HG02798 (cell line): Measurements from ENCODE around the gene HRAS.
A peak's percentile ranks its signal among the peaks of the same experiment; 100 is the strongest.

Experiments
- ATAC-seq: cut with Tn5 transposase; IDR thresholded peaks from one replicate; pipeline ENCODE4 v1.9.1; 2021; ENCODE audit warnings: mild to moderate bottlenecking; ENCODE audit not compliant: unreplicated experiment, poor library complexity

The HRAS gene

DNA sequence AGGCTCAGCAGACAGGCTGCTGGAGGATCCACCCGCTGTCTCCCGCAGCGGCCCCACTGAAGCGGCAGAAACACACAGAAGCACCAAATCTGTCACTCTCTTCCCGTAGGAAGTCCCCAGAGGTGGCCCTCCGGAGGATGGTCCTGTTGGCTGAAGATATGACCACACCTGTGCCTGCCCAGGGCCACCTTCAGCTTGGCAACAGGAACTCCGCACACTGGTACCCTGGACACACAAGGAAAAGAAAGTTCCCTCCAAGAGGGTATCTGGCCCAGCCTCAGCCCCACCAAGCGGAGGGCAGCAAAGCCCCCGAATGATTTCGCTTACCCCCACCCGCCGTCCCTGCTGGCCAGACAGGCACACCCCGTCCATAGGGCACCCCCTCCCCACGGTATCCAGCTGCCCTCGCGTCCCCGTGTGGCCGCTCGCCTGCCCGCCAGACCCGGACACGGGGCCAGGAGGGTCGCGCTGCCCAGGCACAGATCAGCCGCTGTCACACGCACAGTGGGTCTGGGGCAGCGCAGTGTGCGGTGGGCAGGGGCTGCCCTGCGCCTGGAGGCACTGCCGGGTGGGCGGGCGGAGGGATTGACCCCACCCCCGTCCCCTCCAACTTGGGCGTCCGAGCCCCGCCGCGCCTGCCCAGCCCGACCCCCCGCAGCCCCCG, 32.4 kb upstream of the HRAS start:
- no peak for ATAC-seq

DNA sequence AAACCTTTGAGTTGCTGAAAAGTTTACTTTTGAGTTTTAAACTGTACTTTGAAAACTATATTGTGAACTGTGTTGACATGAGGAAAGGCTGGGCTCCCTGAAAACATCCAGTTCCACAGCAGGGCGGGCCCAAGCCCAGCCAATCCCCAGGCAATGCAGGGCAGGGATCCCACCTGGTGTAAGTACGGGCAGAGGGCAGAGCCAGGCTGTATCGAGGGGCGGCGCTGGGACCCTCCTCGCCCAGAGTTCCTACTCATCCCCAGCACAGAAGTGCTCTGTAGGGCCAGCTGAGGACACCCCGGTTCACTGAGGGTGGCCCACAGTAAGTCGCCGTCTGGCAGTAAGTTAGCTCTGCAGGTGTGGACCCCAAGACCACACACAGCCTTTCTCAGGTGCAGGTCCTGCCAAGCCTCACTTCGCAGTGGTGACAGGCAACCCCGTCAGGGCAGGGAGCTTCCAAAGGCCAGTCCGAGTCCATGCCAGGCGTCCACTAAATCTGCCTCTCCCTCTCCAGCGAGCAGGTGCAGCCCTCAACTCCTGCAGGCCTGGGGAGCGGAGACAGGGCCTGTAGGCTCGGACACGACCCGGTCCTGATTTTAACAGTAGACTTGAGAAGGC, 31.7 kb upstream of the HRAS start:
- ATAC-seq, result no peak

DNA sequence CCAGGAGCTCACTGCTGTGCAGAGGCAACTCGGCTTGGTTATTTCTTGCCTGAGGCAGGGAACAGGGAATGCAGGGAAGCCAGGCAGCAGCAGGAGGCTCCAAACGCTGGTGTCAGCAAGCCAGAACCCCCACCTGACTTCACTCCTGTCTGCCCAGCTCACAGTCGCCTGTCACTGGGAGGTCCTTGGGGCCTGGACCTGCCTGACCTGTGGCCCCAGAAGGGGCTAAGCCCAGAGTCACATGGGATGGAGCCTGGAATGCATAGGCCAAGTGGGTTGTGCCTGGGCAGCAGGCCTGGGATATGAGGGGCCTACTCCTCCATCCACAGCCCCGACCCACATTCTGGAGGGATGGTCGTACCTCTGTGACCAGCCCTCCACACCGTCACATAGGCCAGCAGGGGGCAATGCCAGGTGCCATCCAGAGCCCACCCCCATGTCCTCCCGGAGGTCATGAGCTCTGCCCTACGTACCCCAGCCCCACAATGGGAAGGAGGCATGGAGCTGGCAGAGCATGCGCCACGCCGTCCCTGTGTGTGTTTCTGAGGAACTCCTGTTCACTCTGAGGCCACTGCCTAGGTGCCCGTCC, 30.6 kb upstream of the HRAS start:
- ATAC-seq, result no peak

- no peak for ATAC-seq
These were observed 28.6 kb upstream of the HRAS start for GRCh38 chr11:563812-564578.

DNA sequence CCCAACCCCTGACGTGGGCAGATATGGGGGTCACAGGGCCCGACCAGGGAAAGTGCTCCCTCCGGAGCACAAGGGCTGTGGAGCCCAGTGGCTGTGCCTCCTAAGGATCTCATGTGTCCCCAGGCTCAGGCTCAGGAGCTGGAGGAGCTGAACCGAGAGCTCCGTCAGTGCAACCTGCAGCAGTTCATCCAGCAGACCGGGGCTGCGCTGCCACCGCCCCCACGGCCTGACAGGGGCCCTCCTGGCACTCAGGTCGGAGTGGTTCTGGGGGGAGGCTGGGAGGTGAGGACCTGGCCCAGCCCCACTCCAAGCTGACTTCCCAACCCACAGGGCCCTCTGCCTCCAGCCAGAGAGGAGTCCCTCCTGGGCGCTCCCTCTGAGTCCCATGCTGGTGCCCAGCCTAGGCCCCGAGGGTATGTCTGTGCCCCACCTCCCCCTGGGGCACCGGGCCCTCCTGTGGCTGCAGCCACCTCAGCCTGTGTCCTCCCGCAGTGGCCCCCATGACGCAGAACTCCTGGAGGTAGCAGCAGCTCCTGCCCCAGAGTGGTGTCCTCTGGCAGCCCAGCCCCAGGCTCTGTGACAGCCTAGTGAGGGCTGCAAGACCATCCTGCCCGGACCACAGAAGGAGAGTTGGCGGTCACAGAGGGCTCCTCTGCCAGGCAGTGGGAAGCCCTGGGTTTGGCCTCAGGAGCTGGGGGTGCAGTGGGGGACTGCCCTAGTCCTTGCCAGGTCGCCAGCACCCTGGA, 27.9 kb upstream of the HRAS start:
- ATAC-seq, result no peak

DNA sequence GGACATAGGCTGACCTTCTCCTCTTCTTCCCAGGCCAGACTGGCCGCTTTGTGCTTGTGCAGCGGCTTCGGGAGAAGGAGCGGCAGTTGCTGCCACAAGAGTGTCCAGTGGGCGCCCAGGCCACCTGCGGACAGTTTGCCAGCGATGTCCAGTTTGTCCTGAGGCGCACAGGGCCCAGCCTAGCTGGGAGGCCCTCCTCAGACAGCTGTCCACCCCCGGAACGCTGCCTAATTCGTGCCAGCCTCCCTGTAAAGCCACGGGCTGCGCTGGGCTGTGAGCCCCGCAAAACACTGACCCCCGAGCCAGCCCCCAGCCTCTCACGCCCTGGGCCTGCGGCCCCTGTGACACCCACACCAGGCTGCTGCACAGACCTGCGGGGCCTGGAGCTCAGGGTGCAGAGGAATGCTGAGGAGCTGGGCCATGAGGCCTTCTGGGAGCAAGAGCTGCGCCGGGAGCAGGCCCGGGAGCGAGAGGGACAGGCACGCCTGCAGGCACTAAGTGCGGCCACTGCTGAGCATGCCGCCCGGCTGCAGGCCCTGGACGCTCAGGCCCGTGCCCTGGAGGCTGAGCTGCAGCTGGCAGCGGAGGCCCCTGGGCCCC, 26.8 kb upstream of the HRAS start:
- ATAC-seq, result no peak

GRCh38 chr11:561148-562003, 26.0 kb upstream of the HRAS start:
- ATAC-seq, result peak; percentile 12

DNA sequence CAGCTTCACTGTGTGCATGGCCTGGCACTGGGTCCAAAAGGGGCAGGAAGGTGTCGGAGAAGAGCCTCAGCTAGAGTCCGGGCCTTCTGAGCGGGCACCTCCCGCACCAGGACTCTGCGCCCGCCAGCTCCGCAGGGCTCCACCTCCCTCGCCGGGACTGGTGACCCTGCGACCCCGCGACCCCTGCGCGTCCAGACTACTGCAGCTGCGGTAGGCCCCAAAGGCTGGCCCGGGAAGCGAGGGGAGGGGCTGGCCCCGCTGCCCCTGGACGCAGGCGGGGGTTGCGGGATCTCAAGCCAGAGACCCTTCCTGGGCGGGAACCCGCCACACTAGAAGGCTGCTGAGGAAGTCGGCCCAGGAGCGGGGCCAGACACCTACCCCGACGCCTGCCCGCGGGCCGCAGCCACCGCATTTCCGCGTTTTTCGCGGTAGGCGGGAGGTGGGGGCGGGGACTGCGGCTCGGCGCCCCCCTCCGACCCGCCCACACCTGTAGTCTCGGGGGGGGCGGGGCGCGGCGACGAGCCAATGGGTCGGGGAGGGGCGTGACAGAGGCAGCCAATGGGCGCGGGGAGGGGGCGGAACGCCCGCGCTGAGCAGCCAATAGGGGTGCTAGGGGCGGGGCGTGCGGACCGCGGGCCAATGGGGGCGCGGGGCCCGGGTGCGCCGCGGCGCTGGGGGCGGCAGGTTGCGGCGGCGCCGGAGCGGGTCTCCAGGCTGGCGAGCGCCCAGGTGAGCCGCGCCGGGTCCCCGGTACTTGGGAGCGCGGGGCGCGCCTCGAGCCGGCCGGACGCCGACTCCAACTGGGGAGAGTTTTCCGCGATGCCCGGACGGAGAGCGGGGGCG, 25.1 kb upstream of the HRAS start, which contains the start of the genes LMNTD2 and RASSF7:
Gene LMNTD2, minus strand, starts transcription at position 434 of the 843 bp plus-strand sequence. Its CDS starts 22 bp downstream, at position 412.
Gene RASSF7, plus strand, starts transcription at position 666 of the 843 bp plus-strand sequence. CDS start 799 bp downstream, outside the sequence.
- ATAC-seq, result peak; percentile 87

DNA sequence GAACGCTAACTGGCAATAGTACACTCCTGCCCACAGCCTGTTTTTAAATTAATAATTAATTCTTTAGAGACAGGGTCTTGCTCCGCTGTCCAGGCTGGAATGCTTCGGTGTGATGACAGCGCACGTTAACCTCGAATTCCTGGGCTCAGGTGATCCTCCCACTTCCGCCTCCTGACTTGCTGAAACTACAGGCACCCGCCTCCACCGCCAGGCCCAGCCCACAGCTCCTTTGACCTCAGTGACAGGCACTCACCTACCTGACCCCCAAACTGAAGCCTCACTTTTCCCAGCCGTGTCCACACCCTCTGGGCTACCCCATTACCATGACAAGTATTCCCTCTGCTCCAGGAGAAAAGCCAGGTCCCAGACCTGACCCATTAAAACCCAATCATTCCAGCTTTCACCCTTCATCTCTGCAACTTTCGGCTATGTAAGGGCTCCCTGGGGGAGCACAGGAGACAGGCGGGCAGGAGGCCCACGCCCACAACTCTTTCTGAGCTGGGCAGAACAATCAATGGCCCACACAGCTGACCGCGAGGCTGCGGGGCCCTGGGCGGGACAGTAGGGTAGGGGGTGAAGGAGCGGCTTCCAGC, 24.4 kb upstream of the HRAS start:
- ATAC-seq, result no peak

DNA sequence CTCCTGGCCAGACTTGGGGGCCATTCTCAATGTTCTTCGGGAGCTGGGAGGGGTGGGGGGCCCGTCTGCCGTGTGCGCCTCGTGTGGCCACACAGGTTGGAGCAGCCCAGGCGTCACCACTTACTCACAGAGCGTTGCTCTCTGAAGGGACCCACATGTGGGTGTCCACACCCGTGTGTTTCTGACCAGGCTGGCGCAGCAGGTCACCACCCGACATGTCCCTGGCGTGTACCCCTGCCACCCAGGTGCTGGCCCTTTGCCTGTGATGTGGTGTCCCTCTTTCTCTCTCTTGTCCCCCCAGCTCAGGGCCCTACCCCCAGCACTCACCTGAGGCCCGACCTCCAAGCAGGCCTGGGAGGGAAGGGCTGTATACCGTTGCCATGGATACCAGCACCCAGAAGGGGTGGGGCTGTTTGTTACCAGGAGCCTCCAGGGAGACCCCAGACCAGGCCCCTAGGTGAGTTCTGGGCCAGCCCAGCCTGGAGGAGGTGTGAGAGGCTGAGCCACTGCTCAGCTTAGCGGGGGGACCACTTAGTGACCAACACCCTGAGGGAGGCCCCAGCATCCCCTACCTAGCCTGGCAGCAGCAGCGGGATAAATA, 23.7 kb upstream of the HRAS start:
- no peak for ATAC-seq

DNA sequence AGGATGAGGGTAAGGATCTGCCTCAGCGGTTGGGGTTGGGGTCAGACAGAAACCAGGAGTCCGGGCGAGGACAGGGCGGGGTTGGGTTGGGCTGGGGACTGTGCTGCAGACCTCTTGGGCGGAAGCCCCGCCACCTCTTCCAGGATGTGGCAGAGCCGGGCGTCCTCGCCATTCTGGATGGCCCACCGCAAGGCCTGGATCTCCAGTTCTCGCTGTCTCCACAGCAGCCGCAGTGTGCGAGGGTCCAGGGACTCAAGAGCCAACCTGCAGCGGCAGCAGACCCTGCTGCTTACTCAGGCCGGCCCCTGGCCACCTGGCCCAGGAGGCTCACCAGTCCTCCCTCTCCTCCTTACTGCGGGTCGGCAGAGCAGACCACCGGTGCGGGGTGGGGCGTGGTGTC, 23.1 kb upstream of the HRAS start:
- ATAC-seq, result no peak

GRCh38 chr11:557328-558132, 22.2 kb upstream of the HRAS start:
- ATAC-seq, result no peak

DNA sequence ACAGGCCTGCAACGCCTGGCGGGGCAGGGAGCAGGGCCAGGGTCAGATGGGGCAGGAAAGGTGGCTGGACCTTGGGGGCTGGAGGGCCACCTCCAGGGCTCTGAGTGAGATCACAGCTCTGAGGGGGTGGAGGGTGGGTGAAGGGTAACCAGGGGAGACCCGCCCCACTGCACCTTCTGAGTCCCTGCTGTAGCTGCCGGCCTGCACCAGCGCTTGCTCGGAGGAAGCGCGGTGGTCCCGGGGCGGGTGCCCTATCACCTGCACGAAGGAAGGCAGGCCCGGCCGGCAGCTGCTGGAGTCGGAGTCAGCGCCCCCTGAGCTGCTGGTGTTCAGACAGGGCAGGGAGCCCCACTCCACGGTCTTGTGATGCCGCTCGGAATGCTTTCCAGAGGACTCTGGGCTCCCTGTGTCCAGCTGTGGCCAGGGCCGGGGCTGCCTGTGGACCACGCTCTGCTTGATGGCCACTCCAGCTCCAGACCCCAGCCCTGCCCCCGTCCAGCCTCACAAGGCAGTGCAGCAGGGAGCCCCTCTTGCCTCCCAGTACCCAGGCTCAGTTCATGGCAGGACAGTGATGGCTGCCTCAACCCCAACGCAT, 21.4 kb upstream of the HRAS start:
- no peak for ATAC-seq

- no peak for ATAC-seq
These were observed 20.6 kb upstream of the HRAS start for GRCh38 chr11:555780-556661.

DNA sequence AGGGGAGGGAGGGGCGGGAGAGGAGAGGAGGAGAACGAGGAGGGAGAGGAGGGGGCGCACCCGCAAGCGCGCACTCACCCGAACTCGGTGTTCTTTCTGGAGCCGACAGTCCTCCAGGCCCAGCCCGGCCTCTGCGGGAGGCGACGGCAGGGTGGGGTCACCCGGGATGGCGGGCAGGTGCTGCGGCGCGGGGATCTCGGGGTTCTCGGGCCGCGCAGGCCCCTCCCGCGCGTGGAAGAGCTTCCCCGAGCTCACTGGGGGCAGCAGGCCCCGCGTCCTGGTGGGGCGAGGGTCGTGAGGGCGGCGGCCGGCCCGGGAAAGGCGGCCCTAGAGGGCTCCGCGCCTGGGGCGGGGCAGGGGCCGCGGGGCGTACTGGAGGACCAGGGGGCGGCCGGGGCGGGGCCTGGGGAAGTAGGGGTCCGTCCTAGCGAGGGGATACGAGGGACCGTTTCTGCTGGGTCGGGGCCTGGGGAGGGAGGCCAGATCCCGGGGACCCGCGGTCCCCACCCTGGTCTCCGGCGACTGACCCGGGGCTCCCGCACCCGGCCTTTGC, 19.9 kb upstream of the HRAS start:
- ATAC-seq, result peak; percentile 3
